Activated CD8-positive, alpha-beta memory T cell treated with anti-CD3 and anti-CD28 coated beads, Interleukin-2, amount 50 U/mL, for 24 hours (primary cell): ENCODE results near the gene PACSIN1.

ENCODE experiments used
- DNase-seq: peaks from one replicate; pipeline ENCODE4 v3.0.0-alpha.2; 2020; ENCODE audit errors: extremely low read depth

PACSIN1 gene

DNA sequence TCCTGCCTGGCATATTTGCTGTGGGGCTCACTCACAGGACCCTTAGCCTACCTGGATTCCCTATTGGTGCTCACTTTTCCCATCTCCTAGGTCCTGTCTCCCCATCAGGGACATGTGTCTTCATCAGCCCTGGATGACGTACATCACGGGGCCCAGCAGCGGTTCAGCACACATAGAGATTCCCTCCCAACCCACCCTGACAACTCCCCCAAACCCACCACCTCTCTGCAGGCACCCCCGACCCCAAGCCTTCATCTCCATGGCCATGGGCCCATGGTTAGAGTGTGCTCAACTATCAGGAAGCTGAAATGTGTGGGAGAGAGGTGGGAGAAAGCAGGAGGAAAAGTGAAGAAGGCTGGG is 115.7 kb downstream of the PACSIN1 start:
- DNase-seq = no peak

DNA sequence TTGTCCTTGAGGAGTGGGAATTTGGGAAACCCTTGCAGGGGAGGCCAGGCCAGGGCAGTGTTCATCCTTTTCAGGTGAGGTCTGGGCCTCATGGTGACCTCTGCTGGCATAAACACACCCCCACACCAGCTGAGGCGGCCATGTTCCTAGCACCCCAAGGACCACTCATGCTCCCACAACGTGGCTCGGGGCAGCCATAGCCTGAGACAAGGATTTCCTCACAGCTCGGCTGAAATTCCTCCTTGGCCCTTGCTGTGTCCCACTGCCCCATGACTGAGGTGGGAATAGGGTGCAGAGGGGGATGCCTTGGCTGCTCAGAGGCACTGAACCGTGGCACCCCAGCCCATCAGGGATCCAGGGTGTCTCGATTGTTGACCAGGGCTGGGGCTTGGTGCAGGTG is 117.6 kb downstream of the PACSIN1 start:
- no peak for DNase-seq

DNA sequence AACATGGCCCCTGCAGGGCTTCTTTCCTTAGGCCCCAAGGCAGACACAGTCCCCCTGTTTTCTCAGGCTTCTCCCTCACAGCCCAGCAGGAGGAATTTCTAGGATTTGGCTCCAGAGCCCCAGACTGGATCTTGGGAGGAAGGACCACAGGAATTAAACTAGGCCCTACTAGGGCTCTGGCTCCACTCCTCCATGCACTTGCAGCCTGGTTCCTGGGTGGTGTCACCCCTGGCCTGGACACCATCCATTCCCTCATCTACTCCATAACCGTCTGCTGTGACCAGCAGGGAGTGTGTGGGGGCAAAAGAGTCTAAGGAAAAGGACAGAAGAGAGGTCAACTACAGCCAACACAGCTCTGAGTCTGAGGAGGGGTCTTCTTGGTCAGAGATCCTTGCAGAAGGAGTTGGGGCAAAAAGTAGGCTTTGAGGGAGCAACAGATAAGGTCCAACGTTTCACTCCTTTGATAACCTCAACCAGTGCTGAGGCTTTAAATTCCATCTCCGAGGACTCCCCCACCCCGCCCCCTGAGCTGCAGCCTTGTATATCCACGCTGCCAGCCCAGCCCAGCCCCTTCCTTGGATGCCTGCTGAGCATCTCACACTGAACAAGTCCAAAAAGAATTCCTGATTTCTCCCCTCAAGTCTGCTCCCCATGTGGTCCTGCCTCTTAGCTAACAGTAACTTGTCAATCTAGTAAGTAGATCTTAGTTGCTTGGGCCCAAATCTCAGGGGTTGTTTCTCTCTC is 118.2 kb downstream of the PACSIN1 start:
- DNase-seq = no peak

DNA sequence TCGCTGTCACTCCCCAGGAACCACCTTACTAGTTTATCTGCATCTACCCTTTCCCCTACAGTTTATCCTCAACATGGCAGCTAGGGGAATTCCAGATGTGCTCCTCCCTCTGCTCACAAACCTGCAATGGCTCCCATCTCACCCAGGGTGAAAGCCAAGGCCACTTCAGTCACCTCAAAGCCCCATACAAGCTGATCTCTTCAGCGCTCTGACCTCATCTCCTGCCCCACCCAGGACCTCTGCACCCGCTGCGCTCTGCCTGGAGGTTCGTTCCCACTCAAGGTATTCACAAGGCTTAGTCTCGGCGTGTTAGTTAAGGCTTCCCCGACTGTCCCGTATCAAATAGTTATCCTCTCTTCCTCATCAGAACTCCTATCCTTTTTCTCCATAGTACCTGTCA is 118.8 kb downstream of the PACSIN1 start:
- no peak for DNase-seq
